Measurements from ENCODE around the gene NPL. TPM values are rescaled to one million over a fixed set of nuclear protein-coding genes. Genes with fewer than 3 reads are reported as not detected.

NPL gene
- total RNA-seq, 1 experiment from 2014 or later, result 6.9 TPM

DNA sequence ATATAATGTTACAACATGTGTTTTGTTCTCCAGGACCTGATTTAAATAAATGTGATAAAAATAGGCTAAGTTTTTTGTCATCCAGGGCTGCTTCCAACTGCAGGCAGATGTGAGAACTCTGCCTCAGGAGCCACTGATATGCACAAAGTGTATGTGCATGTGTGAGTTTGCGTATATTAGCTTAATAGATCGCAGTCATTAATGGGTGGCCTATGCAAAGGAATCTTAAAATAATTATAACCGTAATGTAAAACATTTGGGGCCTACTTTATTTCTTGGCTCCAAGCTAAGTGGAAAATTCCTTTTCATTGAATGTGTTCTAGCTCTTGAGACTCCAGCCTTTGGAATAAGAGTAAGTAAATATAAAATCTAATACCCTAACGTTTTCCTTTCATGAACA, 66.3 kb downstream of the NPL start:
- CTCF ChIA-PET, result no interaction called here
- no peaks in the 10 kb centered on the region for H3K27me3 ChIP-seq (replicated peaks; ENCODE audit: insufficient read depth, low read depth, low read length, poor library complexity)
- no peaks in the 10 kb centered on the region for H3K4me1 ChIP-seq (ENCODE audit: insufficient read depth, low read length, poor library complexity, severe bottlenecking)
- TSS peak; percentile 0 for BruUV-seq (replicated peaks)
- no peaks in the 10 kb centered on the region for H3K9me3 ChIP-seq (ENCODE audit: low read depth, low read length, poor library complexity, severe bottlenecking)
- intact Hi-C loops (cut with micrococcal nuclease; ENCODE audit: unreplicated experiment), result no loop called here
- POLR2A ChIA-PET (ENCODE audit: low non-redundant PET), result no interaction called here
- no peak overlapping the region for H3K4me3 ChIP-seq (ENCODE audit: low read depth, low read length, poor library complexity, severe bottlenecking)
- peaks cover 100% of the 10 kb centered on the region for H3K36me3 ChIP-seq (ENCODE audit: insufficient read depth, low read length, poor library complexity, severe bottlenecking)
- no peak overlapping the region for H3K27ac ChIP-seq (ENCODE audit: low read depth, low read length, poor library complexity, severe bottlenecking)
- DNase-seq (ENCODE audit: low spot score), result no peak
- no peak for TF ChIP-seq EZH2 (IDR thresholded peaks at IDR 0.05; ENCODE audit: borderline replicate concordance, low read depth, low read length, poor library complexity, severe bottlenecking)
- TF ChIP-seq, protein P1, sequence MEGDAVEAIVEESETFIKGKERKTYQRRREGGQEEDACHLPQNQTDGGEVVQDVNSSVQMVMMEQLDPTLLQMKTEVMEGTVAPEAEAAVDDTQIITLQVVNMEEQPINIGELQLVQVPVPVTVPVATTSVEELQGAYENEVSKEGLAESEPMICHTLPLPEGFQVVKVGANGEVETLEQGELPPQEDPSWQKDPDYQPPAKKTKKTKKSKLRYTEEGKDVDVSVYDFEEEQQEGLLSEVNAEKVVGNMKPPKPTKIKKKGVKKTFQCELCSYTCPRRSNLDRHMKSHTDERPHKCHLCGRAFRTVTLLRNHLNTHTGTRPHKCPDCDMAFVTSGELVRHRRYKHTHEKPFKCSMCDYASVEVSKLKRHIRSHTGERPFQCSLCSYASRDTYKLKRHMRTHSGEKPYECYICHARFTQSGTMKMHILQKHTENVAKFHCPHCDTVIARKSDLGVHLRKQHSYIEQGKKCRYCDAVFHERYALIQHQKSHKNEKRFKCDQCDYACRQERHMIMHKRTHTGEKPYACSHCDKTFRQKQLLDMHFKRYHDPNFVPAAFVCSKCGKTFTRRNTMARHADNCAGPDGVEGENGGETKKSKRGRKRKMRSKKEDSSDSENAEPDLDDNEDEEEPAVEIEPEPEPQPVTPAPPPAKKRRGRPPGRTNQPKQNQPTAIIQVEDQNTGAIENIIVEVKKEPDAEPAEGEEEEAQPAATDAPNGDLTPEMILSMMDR (conservative IDR thresholded peaks at IDR 0.05; ENCODE audit: low read depth, low read length), result no peak

DNA sequence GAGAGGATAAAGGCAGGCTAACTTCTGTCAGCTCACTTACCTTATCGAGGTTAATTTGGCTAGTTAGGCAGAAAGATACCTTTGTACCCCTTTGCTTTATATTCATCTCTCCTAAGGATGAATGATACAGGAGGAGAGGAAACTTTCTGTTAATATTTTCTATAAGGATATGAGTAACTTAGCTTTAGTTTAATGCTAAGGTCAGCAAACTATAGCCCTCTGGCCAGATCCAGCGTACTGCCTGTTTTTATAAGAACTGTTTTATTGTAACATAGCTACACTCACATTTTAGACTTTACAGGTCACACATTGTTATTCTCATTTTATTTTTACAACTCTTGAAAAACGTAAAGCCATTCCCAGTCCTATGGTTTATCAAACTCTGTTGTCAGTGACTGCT, 67.6 kb downstream of the NPL start:
- no peak for DNase-seq (ENCODE audit: low spot score)
- peaks cover 100% of the 10 kb centered on the region for H3K36me3 ChIP-seq (ENCODE audit: insufficient read depth, low read length, poor library complexity, severe bottlenecking)
- H3K27ac ChIP-seq (ENCODE audit: low read depth, low read length, poor library complexity, severe bottlenecking), result no peak overlapping the region
- POLR2A ChIA-PET (ENCODE audit: low non-redundant PET), result no interaction called here
- H3K4me1 ChIP-seq (ENCODE audit: insufficient read depth, low read length, poor library complexity, severe bottlenecking), result no peaks in the 10 kb centered on the region
- no peaks in the 10 kb centered on the region for H3K9me3 ChIP-seq (ENCODE audit: low read depth, low read length, poor library complexity, severe bottlenecking)
- TF ChIP-seq, protein P1 (conservative IDR thresholded peaks at IDR 0.05; ENCODE audit: low read depth, low read length), result no peak
- TF ChIP-seq EZH2 (IDR thresholded peaks at IDR 0.05; ENCODE audit: borderline replicate concordance, low read depth, low read length, poor library complexity, severe bottlenecking), result no peak
- no TSS peak for BruUV-seq (replicated peaks)
- no peaks in the 10 kb centered on the region for H3K27me3 ChIP-seq (replicated peaks; ENCODE audit: insufficient read depth, low read depth, low read length, poor library complexity)
- intact Hi-C loops (cut with micrococcal nuclease; ENCODE audit: unreplicated experiment), result no loop called here
- CTCF ChIA-PET, result no interaction called here
- H3K4me3 ChIP-seq (ENCODE audit: low read depth, low read length, poor library complexity, severe bottlenecking), result no peak overlapping the region

DNA sequence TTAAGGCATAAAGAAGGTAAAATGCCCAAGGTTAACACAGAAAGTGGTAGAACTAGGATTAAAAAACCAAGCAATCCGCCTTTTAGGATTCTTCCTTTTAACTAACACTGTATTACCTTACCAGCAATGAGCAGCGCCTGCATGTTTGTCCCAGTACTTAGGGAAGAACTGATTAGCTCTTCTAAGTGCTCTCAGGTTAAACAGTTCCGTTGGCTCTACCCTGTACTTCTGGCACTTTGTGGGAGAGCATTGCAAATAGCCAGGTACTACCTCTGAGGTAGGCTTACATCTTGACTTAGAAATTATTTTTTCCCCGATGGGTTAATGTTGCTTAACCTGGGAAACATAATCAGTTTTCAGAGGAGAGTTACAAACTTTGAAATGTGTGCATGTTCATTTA, 71.1 kb downstream of the NPL start:
- no TSS peak for BruUV-seq (replicated peaks)
- no peaks in the 10 kb centered on the region for H3K9me3 ChIP-seq (ENCODE audit: low read depth, low read length, poor library complexity, severe bottlenecking)
- no peak overlapping the region for H3K4me3 ChIP-seq (ENCODE audit: low read depth, low read length, poor library complexity, severe bottlenecking)
- no peak overlapping the region for H3K27ac ChIP-seq (ENCODE audit: low read depth, low read length, poor library complexity, severe bottlenecking)
- no peaks in the 10 kb centered on the region for H3K4me1 ChIP-seq (ENCODE audit: insufficient read depth, low read length, poor library complexity, severe bottlenecking)
- POLR2A ChIA-PET (ENCODE audit: low non-redundant PET), result no interaction called here
- TF ChIP-seq, protein P1 (conservative IDR thresholded peaks at IDR 0.05; ENCODE audit: low read depth, low read length), result no peak
- no peak for TF ChIP-seq EZH2 (IDR thresholded peaks at IDR 0.05; ENCODE audit: borderline replicate concordance, low read depth, low read length, poor library complexity, severe bottlenecking)
- CTCF ChIA-PET, result no interaction called here
- intact Hi-C loops (cut with micrococcal nuclease; ENCODE audit: unreplicated experiment), result loop anchor here (2.0 kb wide), 1 partner anchor 18 kb away; no protein-coding TSS in a partner anchor
- no peaks in the 10 kb centered on the region for H3K27me3 ChIP-seq (replicated peaks; ENCODE audit: insufficient read depth, low read depth, low read length, poor library complexity)
- peaks cover 100% of the 10 kb centered on the region for H3K36me3 ChIP-seq (ENCODE audit: insufficient read depth, low read length, poor library complexity, severe bottlenecking)
- no peak for DNase-seq (ENCODE audit: low spot score)
